ENCODE results near the gene ELMO3. TPM values are rescaled to one million over a fixed set of nuclear protein-coding genes. Genes with fewer than 3 reads are reported as not detected.

Gene ELMO3
- total RNA-seq, 1 experiment from 2014 or later: 0.62 TPM

DNA sequence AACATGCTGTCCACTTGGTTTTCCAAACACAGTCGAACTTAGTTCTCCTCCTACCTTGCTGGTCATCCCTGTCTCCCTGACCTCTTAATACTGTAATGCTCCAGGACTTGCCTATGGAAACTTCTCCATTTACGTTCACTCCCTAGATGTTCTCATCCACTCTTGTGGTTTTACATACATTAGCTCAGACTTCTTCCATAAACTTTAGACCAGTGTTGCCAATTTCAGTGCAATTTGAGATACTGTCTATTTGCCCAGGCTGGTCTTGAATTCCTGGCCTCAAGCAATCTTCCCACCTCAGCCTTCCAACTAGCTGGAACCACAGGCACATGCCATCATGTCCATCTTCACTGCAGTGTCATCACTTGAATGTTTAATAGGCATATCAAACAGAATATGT is 16.6 kb upstream of the ELMO3 start:
- no peak for DNase-seq (ENCODE audit: low read depth)

- DNase-seq (ENCODE audit: low read depth): no peak
Measured at GRCh38 chr16:67183284-67183626, 15.7 kb upstream of the ELMO3 start.

- DNase-seq (ENCODE audit: low read depth): peak; percentile 98
Measured at GRCh38 chr16:67183627-67184452, 15.1 kb upstream of the ELMO3 start, which contains the start of gene MATCAP1. TSS of gene MATCAP1 (minus strand) at chr16:67183963. CDS start at chr16:67180610, 3,353 bp downstream.

DNA sequence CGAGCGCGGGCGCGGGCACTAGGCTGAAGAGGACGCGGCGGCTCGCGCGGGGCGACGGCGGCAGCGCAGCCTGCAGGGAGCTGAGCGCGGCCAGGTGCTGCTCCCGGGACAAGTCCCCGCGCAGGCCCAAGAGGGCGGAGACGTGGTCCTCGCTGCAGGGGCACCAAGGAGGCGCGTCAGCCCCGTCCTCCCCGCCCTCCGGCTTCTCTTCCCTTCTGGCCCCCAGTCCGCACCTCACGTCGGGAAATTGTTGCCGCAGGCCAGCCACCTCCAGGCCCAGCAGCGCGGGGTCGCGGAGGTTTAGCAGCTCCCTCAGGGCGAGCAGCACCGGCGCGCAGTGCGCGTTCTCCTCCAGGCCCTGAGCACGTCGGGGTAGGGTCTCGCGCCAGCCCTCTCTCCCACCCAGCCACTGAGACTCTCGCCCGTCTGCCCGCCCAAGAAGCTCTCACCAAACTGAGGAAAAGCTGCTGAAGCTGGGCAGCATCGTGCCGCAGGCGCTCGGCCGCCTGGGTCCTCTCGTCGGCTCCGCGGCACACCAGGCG is 14.4 kb upstream of the ELMO3 start:
- no peak for DNase-seq (ENCODE audit: low read depth)

GRCh38 chr16:67184995-67185650 is 13.8 kb upstream of the ELMO3 start:
- peak; percentile 92 for DNase-seq (ENCODE audit: low read depth)

- DNase-seq (ENCODE audit: low read depth): no peak
Measured at GRCh38 chr16:67185651-67186134, 13.2 kb upstream of the ELMO3 start.

DNA sequence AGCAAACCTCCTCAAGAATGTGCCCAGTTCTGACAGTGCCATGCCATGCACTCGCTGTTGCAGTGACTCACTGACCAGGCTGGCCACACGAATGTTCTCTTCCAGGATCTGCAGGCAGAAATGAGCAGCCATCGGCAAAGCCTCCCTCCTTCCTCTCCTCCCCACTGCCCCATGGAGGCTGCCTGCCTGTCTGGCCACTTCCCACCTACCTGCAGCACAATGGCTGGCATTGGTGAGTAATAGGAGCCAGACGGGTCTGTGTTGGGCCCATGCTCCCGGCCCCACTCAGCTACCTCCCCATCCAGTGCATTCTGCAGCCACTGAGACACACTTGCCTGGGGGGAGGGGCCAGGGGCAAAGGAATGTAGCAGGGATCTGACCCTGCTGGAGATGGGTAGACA is 12.4 kb upstream of the ELMO3 start:
- peak; percentile 91 for DNase-seq (ENCODE audit: low read depth)

GRCh38 chr16:67187175-67187890 is 11.6 kb upstream of the ELMO3 start:
- DNase-seq (ENCODE audit: low read depth): no peak

DNA sequence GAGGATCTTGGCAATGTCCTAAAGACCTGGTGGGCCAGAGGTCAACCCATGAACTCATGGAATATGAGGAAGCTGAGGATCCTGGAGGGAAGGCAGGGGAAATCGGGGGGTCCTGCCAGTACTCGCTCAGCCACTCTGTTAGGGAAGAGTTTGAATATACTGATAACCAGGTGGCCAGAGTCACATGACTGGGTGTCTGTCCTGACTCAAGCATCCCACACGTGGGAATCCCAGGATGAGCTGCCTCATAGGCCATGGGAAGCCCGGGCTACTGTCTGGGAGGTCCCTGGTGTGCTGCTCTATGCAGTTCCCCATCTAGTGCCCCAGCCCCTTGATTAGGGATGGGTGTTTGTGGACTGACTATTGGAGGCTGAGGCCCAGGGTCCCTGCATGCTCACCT is 10.6 kb upstream of the ELMO3 start:
- DNase-seq (ENCODE audit: low read depth): no peak

DNA sequence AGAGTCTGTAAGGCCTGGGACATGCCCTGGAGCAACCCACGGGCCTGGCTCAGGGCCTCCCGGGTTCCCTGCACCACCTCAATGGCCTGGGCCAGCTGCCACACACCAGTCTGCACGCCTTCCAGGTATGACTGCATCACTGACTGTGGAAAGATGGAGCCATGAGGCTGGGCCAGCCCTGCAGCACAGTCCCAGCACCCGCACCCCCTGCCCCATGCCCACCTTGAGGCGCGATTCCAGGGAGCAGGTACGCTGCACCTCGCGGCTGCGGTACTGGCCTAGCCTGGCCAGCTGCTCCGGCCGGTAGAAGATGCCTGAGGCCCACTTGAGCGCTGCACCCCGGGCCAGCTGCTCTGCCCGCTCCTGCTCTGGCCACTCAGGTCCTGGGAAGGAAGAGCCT is 10.1 kb upstream of the ELMO3 start:
- DNase-seq (ENCODE audit: low read depth): no peak

DNA sequence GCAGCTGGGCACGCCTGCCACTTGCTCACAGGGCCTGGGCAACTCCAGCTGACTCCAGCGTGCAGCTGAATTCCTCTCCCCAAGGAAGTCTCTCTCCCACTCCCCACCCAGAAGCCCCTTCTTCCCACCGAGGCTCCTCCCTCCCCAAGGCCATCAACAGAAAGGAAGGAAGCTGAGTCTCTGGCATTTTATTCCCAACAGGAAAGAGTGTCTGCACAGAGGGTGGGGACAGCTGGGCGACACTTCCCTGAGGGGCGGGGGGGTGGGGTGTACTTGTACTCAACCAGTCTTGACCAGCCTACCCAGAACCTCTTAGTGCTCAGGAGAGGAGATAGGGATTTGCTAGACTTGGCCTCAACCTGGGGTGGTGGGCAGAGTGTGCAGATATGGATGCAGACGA is 8.9 kb upstream of the ELMO3 start, which contains the start of gene EXOC3L1:
Gene EXOC3L1 (minus strand): TSS at position 96 of the 400 bp plus-strand sequence. CDS start 460 bp downstream, outside the sequence.
- DNase-seq (ENCODE audit: low read depth): no peak

- peak; percentile 58 for DNase-seq (ENCODE audit: low read depth)
Measured at GRCh38 chr16:67190448-67191399, 8.2 kb upstream of the ELMO3 start.

DNA sequence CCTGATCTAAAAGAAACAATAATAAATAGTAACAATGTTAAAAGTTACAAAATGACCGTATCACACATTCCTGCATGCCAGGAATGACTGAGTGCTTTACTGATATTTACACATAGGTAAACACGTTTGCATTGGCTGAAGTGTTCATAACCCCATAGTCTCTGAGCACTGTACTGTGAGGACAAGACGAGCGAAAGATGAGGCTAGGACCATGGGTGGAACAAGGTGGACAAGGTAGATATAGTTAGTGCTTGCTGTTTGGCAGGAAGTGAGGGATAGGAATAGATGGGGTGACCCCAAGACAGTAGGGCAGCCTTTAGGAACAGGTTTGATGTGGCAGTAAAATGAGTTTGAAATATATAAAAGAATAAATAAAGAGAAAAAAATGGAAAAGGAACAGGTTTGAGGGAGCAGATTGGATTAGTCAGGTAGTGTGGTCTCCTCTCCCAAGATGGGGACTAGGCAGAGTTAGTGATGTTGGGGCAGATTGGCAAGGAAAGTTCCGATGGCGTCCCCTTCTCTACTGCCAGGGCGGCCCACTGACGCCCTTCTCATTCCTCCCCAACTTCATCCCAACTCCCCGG is 7.4 kb upstream of the ELMO3 start:
- no peak for DNase-seq (ENCODE audit: low read depth)

- peak; percentile 87 for DNase-seq (ENCODE audit: low read depth)
Measured at GRCh38 chr16:67191995-67192681, 6.8 kb upstream of the ELMO3 start, which contains the start of gene E2F4. TSS of gene E2F4 (plus strand) at chr16:67192155. CDS start at chr16:67192228, 73 bp downstream.

GRCh38 chr16:67192781-67193361 is 6.1 kb upstream of the ELMO3 start:
- no peak for DNase-seq (ENCODE audit: low read depth)

DNA sequence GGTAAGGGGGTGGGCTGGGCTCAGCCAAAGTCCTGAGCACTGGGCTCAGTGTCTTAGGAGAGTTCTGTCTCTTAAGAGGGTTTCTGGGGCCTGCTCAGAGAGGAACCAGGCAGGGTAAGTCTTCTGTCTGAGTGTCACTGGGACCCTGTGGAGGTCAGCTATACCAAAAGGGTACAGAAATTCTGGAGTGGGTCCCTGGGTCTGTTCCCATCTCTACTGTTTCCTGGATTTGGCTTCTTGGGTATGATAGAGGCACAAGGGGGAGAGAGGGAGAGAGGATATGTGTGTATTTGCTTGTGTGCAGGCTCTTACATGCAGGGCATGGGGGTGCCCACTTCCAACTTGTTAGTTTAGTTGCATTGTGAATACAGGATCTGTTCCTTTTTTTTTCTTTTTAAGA is 5.4 kb upstream of the ELMO3 start:
- DNase-seq (ENCODE audit: low read depth): no peak

DNA sequence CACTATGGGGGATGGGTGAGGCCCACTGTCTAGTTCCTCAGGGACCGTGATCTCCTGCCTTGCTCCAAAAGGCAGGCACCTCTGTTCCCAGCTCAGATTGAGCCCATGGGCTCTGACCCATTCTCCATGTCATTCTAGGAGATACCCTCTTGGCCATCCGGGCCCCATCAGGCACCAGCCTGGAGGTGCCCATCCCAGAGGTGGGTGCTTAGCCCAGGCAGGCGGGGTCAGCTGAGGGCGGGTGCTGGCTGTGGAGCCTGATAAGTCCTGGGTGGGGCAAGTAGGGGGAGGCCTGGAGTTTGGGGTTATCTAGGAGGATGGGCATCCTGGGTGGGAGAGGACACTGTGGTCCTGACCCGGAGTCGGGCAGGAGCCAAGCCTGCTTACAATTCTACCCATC is 4.7 kb upstream of the ELMO3 start:
- no peak for DNase-seq (ENCODE audit: low read depth)

- DNase-seq (ENCODE audit: low read depth): no peak
Measured at GRCh38 chr16:67195676-67196075, 3.3 kb upstream of the ELMO3 start.

GRCh38 chr16:67196881-67197280 is 2.0 kb upstream of the ELMO3 start:
- no peak for DNase-seq (ENCODE audit: low read depth)
